H9 (cell line): ENCODE data around the gene ZNG1F. TPM values are rescaled to one million over a fixed set of nuclear protein-coding genes. Genes with fewer than 3 reads are reported as not detected.
A peak's percentile ranks its signal among the peaks of the same experiment; 100 is the strongest.
"Not testable (repeated sequence)": the region's sequence is repeated elsewhere in the genome, so short reads cannot be mapped to it uniquely, and the experiment has no call there.

Experiments
- DNase-seq: peaks from one replicate; pipeline ENCODE4 v3.0.0-alpha.2; 2017
- H2AFZ ChIP-seq: one replicate; pipeline ENCODE4 v1.6.1; 2013; ENCODE audit warnings: mild to moderate bottlenecking, low read length, control low read depth, moderate library complexity
- H2AK5ac ChIP-seq: 2 replicates; pipeline ENCODE4 v1.6.1; 2013; ENCODE audit warnings: low read length, control low read depth, mixed read lengths; ENCODE audit not compliant: insufficient read length
- H2BK120ac ChIP-seq: one replicate; pipeline ENCODE4 v1.6.1; 2013; ENCODE audit warnings: low read depth, mild to moderate bottlenecking, low read length, control low read depth, inconsistent platforms; ENCODE audit not compliant: poor library complexity, severe bottlenecking
- H2BK12ac ChIP-seq: 2 replicates; pipeline ENCODE4 v1.6.1; 2013; ENCODE audit warnings: low read length, control low read depth, mixed read lengths, low read depth; ENCODE audit not compliant: insufficient read length
- H2BK15ac ChIP-seq: 2 replicates; pipeline ENCODE4 v1.6.1; 2013; ENCODE audit warnings: low read depth, low read length, control low read depth
- H2BK20ac ChIP-seq: one replicate; pipeline ENCODE4 v1.6.1; 2013; ENCODE audit warnings: low read depth, mild to moderate bottlenecking, low read length, control low read depth, inconsistent platforms; ENCODE audit not compliant: poor library complexity, severe bottlenecking
- H2BK5ac ChIP-seq: 2 replicates; pipeline ENCODE4 v1.6.1; 2013; ENCODE audit warnings: low read length, control low read depth, mixed read lengths; ENCODE audit not compliant: insufficient read length
- H3K14ac ChIP-seq: 2 replicates; pipeline ENCODE4 v1.6.1; 2013; ENCODE audit warnings: low read length, control low read depth; ENCODE audit not compliant: insufficient read depth
- H3K18ac ChIP-seq: 2 replicates; pipeline ENCODE4 v1.6.1; 2013; ENCODE audit warnings: low read depth, mild to moderate bottlenecking, mixed read lengths, low read length, control low read depth; ENCODE audit not compliant: insufficient read length
- H3K23ac ChIP-seq: 2 replicates; pipeline ENCODE4 v1.6.1; 2013; ENCODE audit warnings: low read length, control low read depth, mixed read lengths, low read depth; ENCODE audit not compliant: insufficient read length
- H3K23me2 ChIP-seq: 2 replicates; pipeline ENCODE4 v1.6.1; 2013; ENCODE audit warnings: low read depth, mild to moderate bottlenecking, mixed read lengths, low read length, control low read depth; ENCODE audit not compliant: insufficient read length, poor library complexity, severe bottlenecking
- H3K27ac ChIP-seq: 2 replicates; pipeline ENCODE4 v1.5.1; 2013; ENCODE audit warnings: low read length, control low read depth, mixed read lengths, low read depth; ENCODE audit not compliant: insufficient read length
- H3K27me3 ChIP-seq: 2 replicates; pipeline ENCODE4 v1.6.1; 2013; ENCODE audit warnings: low read length, control low read depth, inconsistent platforms; ENCODE audit not compliant: insufficient read depth
- H3K4ac ChIP-seq: 2 replicates; pipeline ENCODE4 v1.6.1; 2013; ENCODE audit warnings: low read depth, mild to moderate bottlenecking, control low read depth, inconsistent platforms, low read length, moderate library complexity
- H3K4me1 ChIP-seq: 2 replicates; pipeline ENCODE4 v1.6.1; 2013; ENCODE audit warnings: low read length, control low read depth, inconsistent platforms; ENCODE audit not compliant: insufficient read depth
- H3K4me2 ChIP-seq: 2 replicates; pipeline ENCODE4 v1.6.1; 2013; ENCODE audit warnings: low read length, control low read depth, mixed read lengths; ENCODE audit not compliant: insufficient read length, insufficient read depth
- H3K56ac ChIP-seq: 2 replicates; pipeline ENCODE4 v1.6.1; 2013; ENCODE audit warnings: low read depth, mild to moderate bottlenecking, mixed read lengths, low read length, control low read depth; ENCODE audit not compliant: insufficient read length
- H3K79me1 ChIP-seq: 2 replicates; pipeline ENCODE4 v1.6.1; 2013; ENCODE audit warnings: low read depth, mild to moderate bottlenecking, moderate library complexity, low read length, control low read depth, inconsistent platforms; ENCODE audit not compliant: insufficient read depth, poor library complexity, severe bottlenecking
- H3K79me2 ChIP-seq: 2 replicates; pipeline ENCODE4 v1.6.1; 2013; ENCODE audit warnings: low read length, control low read depth, inconsistent platforms; ENCODE audit not compliant: insufficient read depth
- H3K9ac ChIP-seq: 2 replicates; pipeline ENCODE4 v1.6.1; 2013; ENCODE audit warnings: low read length, control low read depth, mixed read lengths; ENCODE audit not compliant: insufficient read length; ENCODE audit errors: extremely low read depth
- H3K9me3 ChIP-seq: one replicate; pipeline ENCODE4 v1.6.1; 2013; ENCODE audit warnings: low read depth, low read length, inconsistent platforms; ENCODE audit not compliant: control insufficient read depth
- H3T11ph ChIP-seq: one replicate; pipeline ENCODE4 v1.6.1; 2013; ENCODE audit warnings: mild to moderate bottlenecking, low read length, control low read depth, inconsistent platforms
- H4K20me1 ChIP-seq: one replicate; pipeline ENCODE4 v1.6.1; 2013; ENCODE audit not compliant: control insufficient read depth, insufficient read length, insufficient read depth
- H4K5ac ChIP-seq: 2 replicates; pipeline ENCODE4 v1.6.1; 2013; ENCODE audit warnings: low read depth, mild to moderate bottlenecking, mixed read lengths, low read length, control low read depth; ENCODE audit not compliant: insufficient read length
- H4K8ac ChIP-seq: replicated peaks from 2 replicates; pipeline ENCODE4 v1.6.1; 2013; ENCODE audit warnings: low read length, control low read depth, mixed read lengths, low read depth; ENCODE audit not compliant: insufficient read length
- H4K91ac ChIP-seq: 2 replicates; pipeline ENCODE4 v1.6.1; 2013; ENCODE audit warnings: low read depth, mild to moderate bottlenecking, moderate library complexity, mixed read lengths, low read length, control low read depth; ENCODE audit not compliant: insufficient read length
- H3K27ac Mint-ChIP-seq, 3 experiments: 2 replicates in 2 of 3; 3 replicates in 1 of 3; pipeline ENCODE4 v1.8.0; 2020 to 2021; ENCODE audit warnings: mixed read lengths in 3 of 3, mild to moderate bottlenecking in 1 of 3, moderate library complexity in 1 of 3
- H3K27me3 Mint-ChIP-seq: 2 replicates; pipeline ENCODE4 v1.8.0; 2021; ENCODE audit warnings: low read depth, mild to moderate bottlenecking, moderate library complexity, mixed read lengths
- H3K36me3 Mint-ChIP-seq, 3 experiments: 2 replicates in 2 of 3; 3 replicates in 1 of 3; pipeline ENCODE4 v1.8.0; 2020 to 2021; ENCODE audit warnings: low read depth in 3 of 3, mixed read lengths in 3 of 3; ENCODE audit not compliant: insufficient read depth in 1 of 3
- H3K4me1 Mint-ChIP-seq, 2 experiments: 2 replicates each; pipeline ENCODE4 v1.8.0; 2020; ENCODE audit warnings: mixed read lengths in 2 of 2
- H3K4me3 Mint-ChIP-seq, 2 experiments: 2 replicates in 1 of 2; 3 replicates in 1 of 2; pipeline ENCODE4 v1.8.0; 2020 to 2021; ENCODE audit warnings: mild to moderate bottlenecking in 2 of 2, mixed read lengths in 2 of 2, moderate library complexity in 1 of 2
- H3K9me3 Mint-ChIP-seq, 2 experiments: 2 replicates in 1 of 2; 3 replicates in 1 of 2; pipeline ENCODE4 v1.8.0; 2020; ENCODE audit warnings: mild to moderate bottlenecking in 2 of 2, mixed read lengths in 2 of 2, moderate library complexity in 1 of 2
- CTCF ChIP-seq: fragments of 200-600 bp; sonication (generic); conservative IDR thresholded peaks from 3 replicates; pipeline ENCODE4 v1.8.0; 2021; ENCODE audit warnings: antibody characterized with exemption, mild to moderate bottlenecking
- WGBS: extraction: QIAGEN DNeasy Blood & Tissue Kit; methylation state at CpG from one replicate; pipeline ENCODE4 v1.1.7; 2013; ENCODE audit warnings: missing lambda C conversion rate, low lambda C conversion rate, mixed read lengths; ENCODE audit not compliant: insufficient read length; ENCODE audit errors: extremely low coverage; 5-methylcytosine and 5-hydroxymethylcytosine counted together
- total RNA-seq: library from RNA; stranded (reverse); gene quantifications from 2 replicates; pipeline ENCODE4 v1.2.1, GENCODE V29; 2021

Gene ZNG1F
- total RNA-seq, 1 experiment from 2014 or later = 13.4 TPM

- not testable (repeated sequence) for H3K9me3 ChIP-seq, H2BK15ac ChIP-seq, H2AK5ac ChIP-seq, H3K23ac ChIP-seq, H3K36me3 Mint-ChIP-seq, H3K4me2 ChIP-seq, H3K27ac Mint-ChIP-seq, H3T11ph ChIP-seq, H2AFZ ChIP-seq, H4K91ac ChIP-seq, DNase-seq, H4K5ac ChIP-seq, H3K4me3 Mint-ChIP-seq, H3K79me2 ChIP-seq, H3K9ac ChIP-seq, H3K18ac ChIP-seq, H3K27me3 ChIP-seq, H2BK20ac ChIP-seq, H3K79me1 ChIP-seq, H3K23me2 ChIP-seq, H4K20me1 ChIP-seq, H2BK12ac ChIP-seq, H3K56ac ChIP-seq, H4K8ac ChIP-seq, H3K4me1 Mint-ChIP-seq, H3K27ac ChIP-seq, H3K4me1 ChIP-seq, H3K4ac ChIP-seq, H2BK5ac ChIP-seq, H3K9me3 Mint-ChIP-seq, H2BK120ac ChIP-seq, H3K14ac ChIP-seq
- WGBS = no CpG with 5 or more reads among the region's 10 CpGs
- TF ChIP-seq CTCF = peak; percentile 41; the same call in 1 of the 3 replicates
- H3K27me3 Mint-ChIP-seq = peaks cover 17% of the 10 kb centered on the region
These were observed 78.2 kb downstream of the ZNG1F start for GRCh38 chr9:41110913-41111312.

GRCh38 chr9:41109253-41109652 lies 79.9 kb downstream of the ZNG1F start:
- H3K4me3 Mint-ChIP-seq, H4K8ac ChIP-seq: not testable (repeated sequence)
- no CpG with 5 or more reads among the region's 13 CpGs for WGBS

More at GRCh38 chr9:41109253-41109652, 79.9 kb downstream of the ZNG1F start:
- not testable (repeated sequence) for H4K20me1 ChIP-seq, H2BK20ac ChIP-seq, H3K79me1 ChIP-seq, H2BK15ac ChIP-seq, H3K4me1 Mint-ChIP-seq, H3T11ph ChIP-seq, H3K18ac ChIP-seq, H4K91ac ChIP-seq, H2BK120ac ChIP-seq, H3K23me2 ChIP-seq, H3K79me2 ChIP-seq, H3K4me1 ChIP-seq, H2AK5ac ChIP-seq, H3K9me3 Mint-ChIP-seq, H3K27ac ChIP-seq, H3K9ac ChIP-seq, H2AFZ ChIP-seq, H3K56ac ChIP-seq, H3K14ac ChIP-seq, H3K27me3 ChIP-seq, H3K36me3 Mint-ChIP-seq, H4K5ac ChIP-seq, H3K9me3 ChIP-seq, DNase-seq, H3K4me2 ChIP-seq, H3K23ac ChIP-seq, H3K27ac Mint-ChIP-seq, H2BK12ac ChIP-seq, H3K4ac ChIP-seq, H2BK5ac ChIP-seq
- H3K27me3 Mint-ChIP-seq = peaks cover 17% of the 10 kb centered on the region
